ENCODE data around the gene MMAA. TPM values are rescaled to one million over a fixed set of nuclear protein-coding genes. Genes with fewer than 3 reads are reported as not detected.
"Not testable (repeated sequence)": the region's sequence is repeated elsewhere in the genome, so short reads cannot be mapped to it uniquely, and the experiment has no call there.

The MMAA gene
- total RNA-seq, 1 donor from 2014 or later: 1.8 TPM

- DNase-seq (ENCODE audit: low read depth in 2 of 2): no peak
Observed at GRCh38 chr4:145626623-145626982, 7.4 kb downstream of the MMAA start.

GRCh38 chr4:145635117-145635516, 15.9 kb downstream of the MMAA start:
- DNase-seq (ENCODE audit: low read depth in 2 of 2): no peak

DNA sequence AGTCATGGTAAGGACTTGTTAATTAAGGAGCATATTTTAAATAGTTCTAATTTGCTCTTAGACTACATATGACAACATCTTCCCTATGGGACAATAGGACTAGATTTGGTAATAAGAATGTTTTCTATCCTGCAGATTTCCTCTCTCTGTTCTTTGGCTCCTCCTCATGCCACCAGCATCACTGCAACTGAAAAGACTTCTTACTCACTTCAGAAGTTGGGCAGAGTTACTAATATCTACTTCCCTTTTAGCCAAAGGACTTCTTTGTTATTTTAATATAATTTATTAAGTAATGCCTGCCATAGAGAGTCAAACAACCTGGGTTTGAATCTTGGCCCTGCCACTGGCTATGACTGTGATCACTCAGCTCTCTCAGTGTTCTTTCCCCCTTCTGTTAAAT, 16.4 kb downstream of the MMAA start:
- no peak for DNase-seq (ENCODE audit: low read depth in 2 of 2)

DNA sequence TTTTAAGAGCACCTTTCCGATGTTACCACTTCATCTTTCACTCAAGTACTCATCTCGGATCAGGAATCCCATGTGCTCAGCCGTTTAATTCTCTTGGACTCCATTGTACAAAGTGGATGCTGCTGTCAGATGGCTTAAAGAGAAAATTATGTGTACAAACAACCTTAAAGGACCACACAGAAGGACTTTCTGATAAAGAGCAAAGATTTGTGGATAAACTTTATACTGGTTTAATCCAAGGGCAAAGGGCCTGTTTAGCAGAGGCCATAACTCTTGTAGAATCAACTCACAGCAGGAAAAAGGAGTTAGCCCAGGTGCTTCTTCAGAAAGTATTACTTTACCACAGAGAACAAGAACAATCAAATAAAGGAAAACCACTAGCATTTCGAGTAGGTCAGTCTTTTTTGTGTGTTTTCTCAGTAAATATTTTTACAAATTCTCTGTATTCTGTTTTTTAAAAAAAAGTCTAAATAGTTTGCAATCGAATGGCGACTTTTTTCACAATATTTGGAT, 20.1 kb downstream of the MMAA start:
- no peak for DNase-seq (ENCODE audit: low read depth in 2 of 2)

GRCh38 chr4:145640236-145640635, 21.1 kb downstream of the MMAA start:
- DNase-seq (ENCODE audit: low read depth in 2 of 2): peak in 1 of 2 donors; percentile 23

DNA sequence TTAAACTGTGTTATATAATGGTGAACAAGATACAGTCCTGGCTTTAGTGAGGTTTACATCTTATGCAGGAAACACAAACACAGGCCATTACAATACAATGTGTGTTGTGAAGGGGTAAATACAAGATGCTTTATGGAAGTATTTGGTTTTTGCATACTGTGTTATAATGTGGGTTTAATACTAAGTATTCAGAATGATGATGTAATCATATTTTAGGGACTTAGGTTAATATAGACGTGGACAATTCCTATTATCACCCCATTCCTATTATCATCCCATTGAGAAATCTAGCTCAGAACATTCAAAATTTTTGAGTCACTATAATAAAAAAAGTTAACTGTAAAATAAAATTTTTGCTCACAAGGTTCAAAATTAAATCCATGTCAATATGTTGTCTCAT, 24.1 kb downstream of the MMAA start:
- DNase-seq (ENCODE audit: low read depth in 2 of 2): no peak

GRCh38 chr4:145644699-145645098, 25.5 kb downstream of the MMAA start:
- DNase-seq (ENCODE audit: low read depth in 2 of 2): peak; percentile 5

GRCh38 chr4:145656156-145656555, 37.0 kb downstream of the MMAA start:
- DNase-seq (ENCODE audit: low read depth in 2 of 2): no peak

DNA sequence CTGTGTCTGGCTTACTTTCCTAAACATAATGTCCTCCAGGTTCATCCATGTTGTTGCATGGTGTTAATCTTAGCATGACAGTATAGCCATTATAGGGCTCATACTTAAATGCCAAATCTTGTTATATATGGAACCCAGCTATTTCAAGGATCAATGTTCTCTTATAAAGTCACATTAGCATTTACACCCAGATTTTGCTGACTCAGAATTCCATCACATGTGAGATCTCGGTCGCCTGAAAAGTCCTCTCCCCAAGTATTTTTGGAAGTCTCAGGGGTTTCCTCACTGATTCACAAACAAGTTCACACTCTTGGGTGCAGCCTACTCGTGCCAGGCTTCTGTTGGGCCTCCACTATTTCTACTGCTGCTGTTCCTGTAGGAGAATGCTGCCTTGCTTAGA, 40.9 kb downstream of the MMAA start:
- DNase-seq (ENCODE audit: low read depth in 2 of 2): no peak

DNA sequence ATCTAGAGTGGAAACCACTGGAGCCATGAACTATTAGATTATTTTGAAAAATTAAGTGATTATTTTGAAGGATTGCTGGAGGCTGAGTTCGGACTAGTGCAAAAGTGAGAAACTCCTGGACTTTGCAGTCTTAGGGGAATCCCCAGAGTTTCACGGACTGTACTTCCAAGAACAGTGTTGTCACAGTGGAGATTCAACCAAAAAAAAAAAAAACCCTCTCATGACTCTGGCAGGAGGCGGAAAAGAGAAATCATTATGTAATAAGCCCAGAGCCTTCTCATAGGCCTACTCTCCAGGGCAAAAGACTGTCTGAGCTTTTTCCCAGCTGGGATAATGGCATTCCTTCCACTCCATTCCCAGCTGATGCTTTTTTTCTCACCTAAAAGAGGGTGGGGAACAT, 44.0 kb downstream of the MMAA start:
- DNase-seq (ENCODE audit: low read depth in 2 of 2): no peak

- no peak for DNase-seq (ENCODE audit: low read depth in 2 of 2)
Observed at GRCh38 chr4:145665773-145666172, 46.6 kb downstream of the MMAA start.

GRCh38 chr4:145670422-145670821, 51.2 kb downstream of the MMAA start:
- DNase-seq (ENCODE audit: low read depth in 2 of 2): no peak

- peak in 1 of 2 donors; percentile 87 for DNase-seq (ENCODE audit: low read depth in 2 of 2)
Observed at GRCh38 chr4:145679520-145679919, 60.3 kb downstream of the MMAA start.

- peak; percentile 3 to 93 for DNase-seq (ENCODE audit: low read depth in 2 of 2)
Observed at GRCh38 chr4:145679991-145680455, 60.8 kb downstream of the MMAA start, which contains the start of gene C4orf51. TSS of gene C4orf51 (plus strand) at chr4:145680146. CDS start at chr4:145680204, 58 bp downstream.

DNA sequence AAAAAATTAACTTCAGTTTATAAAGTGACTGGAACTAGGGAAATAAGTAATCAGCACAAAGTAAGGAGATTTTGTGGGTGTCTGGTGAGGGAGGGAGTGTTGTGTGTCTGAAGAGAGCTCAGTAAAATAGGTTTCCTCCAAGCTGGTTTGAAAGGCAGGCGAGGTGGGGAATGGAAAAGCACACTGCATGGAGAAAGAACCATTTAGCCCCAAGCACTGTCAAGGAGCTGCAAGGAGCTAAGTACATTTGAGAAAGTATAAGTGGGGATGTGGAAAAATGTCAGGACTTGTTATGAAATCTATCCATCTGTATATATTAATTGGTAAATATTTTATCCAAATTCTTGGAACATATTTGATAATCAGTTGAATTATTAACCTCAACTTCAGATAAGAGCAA, 61.7 kb downstream of the MMAA start:
- DNase-seq (ENCODE audit: low read depth in 2 of 2): no peak

DNA sequence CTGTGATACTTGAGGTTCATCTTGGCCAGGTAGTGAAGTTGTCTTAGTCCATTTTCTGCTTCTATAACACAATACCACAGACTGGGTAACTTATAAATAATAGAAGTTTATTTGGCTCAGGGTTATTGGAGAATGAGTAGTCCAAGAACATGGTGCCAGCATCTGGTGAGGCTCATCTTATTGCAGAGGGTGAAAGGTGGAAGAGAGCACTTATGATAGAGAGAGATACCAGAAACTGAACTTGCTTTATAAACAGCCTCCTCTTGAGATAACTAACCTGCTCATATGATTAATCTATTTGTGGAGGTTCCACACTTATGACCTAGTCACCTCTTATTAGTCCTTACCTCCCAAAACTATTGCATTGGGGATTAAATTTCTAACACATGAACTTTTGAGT, 62.3 kb downstream of the MMAA start:
- DNase-seq (ENCODE audit: low read depth in 2 of 2): no peak

DNA sequence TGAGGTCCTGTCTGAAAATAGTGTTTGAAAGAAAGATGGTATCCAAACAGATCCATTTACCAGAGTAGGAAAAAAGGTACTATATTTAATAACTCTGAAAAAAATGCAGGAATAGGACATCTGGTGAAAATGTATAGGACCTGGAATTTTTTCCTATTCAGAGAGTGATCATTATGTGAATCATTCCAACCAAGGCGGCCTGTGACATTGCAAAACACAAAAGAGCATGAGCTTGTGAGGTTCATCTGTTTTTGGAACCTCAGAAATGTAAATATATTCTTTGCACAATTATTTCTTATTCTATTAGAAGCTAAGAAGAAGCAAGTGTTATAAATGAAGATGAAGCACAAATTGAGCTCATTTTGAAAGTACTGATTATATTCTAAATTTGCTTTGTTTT, 62.8 kb downstream of the MMAA start:
- DNase-seq (ENCODE audit: low read depth in 2 of 2): no peak

- DNase-seq (ENCODE audit: low read depth in 2 of 2): no peak
Observed at GRCh38 chr4:145686991-145687390, 67.8 kb downstream of the MMAA start.

DNA sequence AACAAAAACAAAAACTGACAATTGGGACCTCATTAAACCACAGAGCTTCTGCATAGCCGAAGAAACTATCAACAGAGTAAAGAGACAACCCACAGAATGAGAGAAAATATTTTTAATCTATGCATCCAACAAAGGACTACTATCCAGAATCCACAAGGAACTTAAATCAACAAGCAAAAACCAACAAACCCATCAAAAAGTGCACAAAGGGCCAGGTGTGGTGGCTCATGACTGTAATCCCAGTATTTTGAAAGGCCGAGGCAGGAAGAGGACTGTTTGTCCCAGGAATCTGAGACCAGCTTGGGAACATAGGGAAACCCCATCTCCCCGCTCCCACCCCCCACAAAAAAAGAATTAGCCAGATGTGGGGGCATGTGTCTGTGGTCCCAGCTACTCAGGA, 71.4 kb downstream of the MMAA start:
- no peak for DNase-seq (ENCODE audit: low read depth in 2 of 2)

DNA sequence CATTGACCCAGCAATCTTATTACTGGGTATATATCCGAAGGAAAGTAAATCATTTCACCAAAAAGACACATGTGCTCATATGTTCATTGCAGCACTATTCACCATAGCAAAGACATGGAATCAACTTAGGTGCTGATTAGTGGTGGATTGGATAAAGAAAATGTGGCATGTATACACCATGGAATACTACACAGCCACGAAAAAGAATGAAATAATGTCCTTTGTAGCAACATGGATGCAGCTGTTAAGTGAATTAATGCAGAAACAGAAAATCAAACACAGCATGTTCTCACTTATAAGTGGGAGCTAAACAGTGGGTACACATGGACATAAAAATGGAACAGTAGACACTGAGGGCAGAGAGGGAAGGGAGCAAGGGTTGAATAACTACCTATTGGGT, 72.2 kb downstream of the MMAA start:
- DNase-seq (ENCODE audit: low read depth in 2 of 2): not testable (repeated sequence)

DNA sequence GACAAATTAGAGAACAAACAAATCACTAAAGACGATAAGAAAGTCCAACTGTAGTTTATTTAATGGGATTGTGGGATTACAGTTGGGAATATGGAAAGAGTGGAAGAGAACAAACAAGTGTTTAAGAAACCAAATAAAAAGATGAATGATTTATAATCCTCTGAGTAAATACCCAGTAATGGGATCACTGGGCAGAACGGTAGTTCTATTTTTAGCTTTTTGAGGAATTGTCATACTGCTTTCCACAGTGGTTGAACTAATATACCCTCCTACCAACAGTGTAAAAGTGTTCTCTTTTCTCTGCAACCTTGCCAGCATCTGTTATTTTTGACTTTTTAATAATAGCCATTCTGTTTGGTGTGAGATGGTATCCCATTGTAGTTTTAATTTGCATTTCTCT, 75.7 kb downstream of the MMAA start:
- DNase-seq (ENCODE audit: low read depth in 2 of 2): no peak

DNA sequence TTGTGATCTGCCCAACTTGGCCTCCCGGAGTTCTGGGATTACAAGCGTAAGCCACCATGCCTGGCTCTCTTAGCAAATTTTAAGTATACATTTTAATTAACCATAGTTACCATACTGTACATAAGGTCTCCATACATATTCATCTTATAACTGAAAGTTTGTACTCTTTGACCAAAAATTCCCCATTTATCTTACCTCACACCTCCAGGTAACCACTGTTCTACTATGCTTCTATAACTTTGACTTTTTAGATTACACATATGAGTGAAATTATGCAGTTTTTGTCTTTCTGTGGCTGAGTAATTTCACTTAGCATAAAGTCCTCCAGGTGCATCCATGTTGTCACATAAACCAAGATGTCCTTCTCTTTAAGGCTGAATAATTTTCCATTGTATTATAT, 78.1 kb downstream of the MMAA start:
- DNase-seq (ENCODE audit: low read depth in 2 of 2): no peak

GRCh38 chr4:145698507-145698906, 79.3 kb downstream of the MMAA start:
- DNase-seq (ENCODE audit: low read depth in 2 of 2): no peak

DNA sequence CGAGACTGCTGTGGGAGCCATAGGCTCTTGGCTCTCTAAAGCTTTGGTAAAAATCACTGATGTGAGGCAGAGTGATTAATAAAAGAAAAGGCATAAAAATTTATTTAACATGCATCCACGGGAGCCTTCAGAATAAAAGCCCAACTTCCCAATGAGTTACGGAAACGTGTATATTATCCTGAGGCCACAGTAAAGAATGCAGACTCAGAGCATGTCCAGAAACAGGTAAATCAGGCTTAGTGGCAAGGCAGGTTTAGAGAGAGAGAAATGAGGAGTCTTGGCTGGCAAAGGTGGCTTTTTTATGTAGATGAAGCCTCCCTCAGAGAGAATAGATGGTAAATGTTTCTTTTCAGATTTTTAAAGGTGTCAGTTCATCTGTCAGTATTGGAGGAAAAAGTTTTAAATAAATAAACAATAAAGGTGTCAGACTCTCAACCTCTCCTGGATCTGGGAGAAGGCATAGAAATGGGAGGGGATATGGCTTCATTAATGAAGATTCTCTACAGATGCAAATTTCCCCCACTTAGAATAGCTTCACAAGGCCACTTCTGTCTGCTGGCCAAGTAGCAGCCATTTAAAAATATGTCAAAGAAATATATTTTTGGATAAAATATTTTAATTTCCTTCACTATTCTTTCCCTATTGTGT, 84.8 kb downstream of the MMAA start:
- DNase-seq (ENCODE audit: low read depth in 2 of 2): no peak

Data from lung microvascular endothelial cell (primary cell).